Ovary (tissue), 9 donors: ENCODE data around the gene GNG12. TPM values are rescaled to one million over a fixed set of nuclear protein-coding genes. Genes with fewer than 3 reads are reported as not detected.

Experiments
- DNase-seq, 5 donors: peaks; one replicate each; pipeline ENCODE4 v3.0.0-alpha.2; 2019 to 2020
- H3K27ac ChIP-seq, 2 donors: fragments of 200-600 bp; one replicate each; pipeline versions ENCODE4 v1.5.1 to v1.8.0; 2019 to 2022
- H3K27me3 ChIP-seq: fragments of 200-600 bp; one replicate; pipeline ENCODE4 v1.8.0; 2022
- H3K36me3 ChIP-seq: fragments of 200-600 bp; sonication (generic); one replicate; pipeline ENCODE4 v1.5.1; 2019
- H3K4me1 ChIP-seq: one replicate; pipeline ENCODE4 v1.8.1; 2013; ENCODE audit warnings: mild to moderate bottlenecking, moderate library complexity; ENCODE audit not compliant: insufficient read depth
- H3K4me3 ChIP-seq: fragments of 200-600 bp; sonication (generic); one replicate; pipeline ENCODE4 v1.5.1; 2017
- H3K9me3 ChIP-seq, 2 donors: fragments of 200-600 bp in 1 of 2; sonication (generic) in 1 of 2; one replicate each; pipeline versions ENCODE4 v1.5.1 to v1.8.1; 2013 to 2019; ENCODE audit warnings: mild to moderate bottlenecking in 1 of 2, moderate library complexity in 1 of 2
- EP300 ChIP-seq: sonication (generic); formaldehyde crosslinking; IDR thresholded peaks from one replicate; pipeline ENCODE4 v1.6.1; 2017; ENCODE audit warnings: antibody characterized with exemption
- POLR2A ChIP-seq: fragments of 450-650 bp; IDR thresholded peaks from one replicate; pipeline ENCODE4 v1.6.1; 2017; ENCODE audit warnings: antibody characterized with exemption, mild to moderate bottlenecking, moderate library complexity
- WGBS, 3 donors: extraction: QIAGEN DNeasy Blood & Tissue Kit in 1 of 3; methylation state at CpG; one replicate each; pipeline versions ENCODE4 v1.1.5 to v1.1.7; 2013 to 2017; 5-methylcytosine and 5-hydroxymethylcytosine counted together
- intact Hi-C, 4 donors: fragments of 100-400 bp; cut with DNase I; formaldehyde crosslinking; loops; one replicate each; pipeline versions ENCODE4 v1.11.0 to v1.15.1; 2022 to 2023
- polyA plus RNA-seq, 2 donors: library from polyadenylated mRNA; stranded (reverse); fragments of 200-250 nt in 1 of 2; fragments of 350-450 nt in 1 of 2; fragmentation: Illumina TruSeq in 1 of 2; extraction: RNeasy Lipid Tissue Mini Kit (QIAGEN cat#74804) in 1 of 2; gene quantifications; one replicate each; pipeline ENCODE4 v1.2.3, GENCODE V29; 2013 to 2014
- total RNA-seq, 7 donors: library from RNA; depleted of rRNA in 2 of 7; stranded (reverse); fragments of >200 nt in 2 of 7; fragmentation: NEBNext Ultra II Directional in 3 of 7; extraction: Animal tissue kit (Norgen Biotek cat#: 25700) in 3 of 7; gene quantifications; one replicate each; pipeline versions ENCODE4 v1.1.0 to v1.2.4, GENCODE V29; 2016 to 2023
- TF ChIP-seq, protein P1 (sequence below), 3 donors: fragments of 450-650 bp in 2 of 3; fragments of 200-600 bp in 1 of 3; IDR thresholded peaks; one replicate each; pipeline versions ENCODE4 v1.5.1 to v1.8.0; 2016 to 2022; ENCODE audit warnings: antibody characterized with exemption in 3 of 3, mild to moderate bottlenecking in 1 of 3
- donor health status: DM: no; HTN: no; CAD: no; lungs with moderate emphysema.
- donor health status: DM: no; HTN: no; CAD: no.
- donor health status: Bipolar disorder and iron deficiency.
- donor health status: DM: yes; HTN: yes; CAD: no.
- donor health status: DM: no; HTN: no; CAD: no.
- donor health status: DM: yes; HTN: yes; CAD: no.

Gene GNG12
- total and polyA plus RNA-seq, 9 donors, result 41.0 to 121 (median 68.0) TPM

DNA sequence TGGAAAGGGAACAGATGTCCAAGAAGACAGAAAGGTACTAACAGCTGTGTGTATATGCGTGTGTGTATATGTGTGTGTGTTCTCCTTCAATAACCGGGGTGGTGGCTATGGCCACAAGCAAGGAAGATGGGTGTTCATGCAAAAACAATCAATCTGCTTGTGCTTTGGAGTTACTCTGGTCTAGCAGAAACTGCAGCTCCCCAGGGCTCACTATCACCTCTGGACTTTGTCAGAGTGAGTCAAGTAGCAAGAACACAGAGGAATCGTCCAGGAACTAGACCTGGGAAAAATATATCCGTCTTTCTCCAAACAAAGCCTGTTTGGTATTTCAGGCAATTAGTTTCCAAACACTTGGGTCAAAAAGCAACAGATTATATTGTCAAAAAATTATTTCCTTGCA is 68.6 kb downstream of the GNG12 start:
- Histone ChIP-seq H3K27ac (no peak overlapping the region), H3K4me1 (peaks cover 5% of the 10 kb centered on the region), H3K9me3 (no peaks in the 10 kb centered on the region), H3K36me3 (no peaks in the 10 kb centered on the region), H3K4me3 (no peak overlapping the region), H3K27me3 (no peaks in the 10 kb centered on the region)
- 66 to 76% (median 69%) methylated on average over 4 of the region's 4 CpGs for WGBS, 3 donors
- TF ChIP-seq POLR2A (no peak), EP300 (no peak)
- TF ChIP-seq, protein P1, sequence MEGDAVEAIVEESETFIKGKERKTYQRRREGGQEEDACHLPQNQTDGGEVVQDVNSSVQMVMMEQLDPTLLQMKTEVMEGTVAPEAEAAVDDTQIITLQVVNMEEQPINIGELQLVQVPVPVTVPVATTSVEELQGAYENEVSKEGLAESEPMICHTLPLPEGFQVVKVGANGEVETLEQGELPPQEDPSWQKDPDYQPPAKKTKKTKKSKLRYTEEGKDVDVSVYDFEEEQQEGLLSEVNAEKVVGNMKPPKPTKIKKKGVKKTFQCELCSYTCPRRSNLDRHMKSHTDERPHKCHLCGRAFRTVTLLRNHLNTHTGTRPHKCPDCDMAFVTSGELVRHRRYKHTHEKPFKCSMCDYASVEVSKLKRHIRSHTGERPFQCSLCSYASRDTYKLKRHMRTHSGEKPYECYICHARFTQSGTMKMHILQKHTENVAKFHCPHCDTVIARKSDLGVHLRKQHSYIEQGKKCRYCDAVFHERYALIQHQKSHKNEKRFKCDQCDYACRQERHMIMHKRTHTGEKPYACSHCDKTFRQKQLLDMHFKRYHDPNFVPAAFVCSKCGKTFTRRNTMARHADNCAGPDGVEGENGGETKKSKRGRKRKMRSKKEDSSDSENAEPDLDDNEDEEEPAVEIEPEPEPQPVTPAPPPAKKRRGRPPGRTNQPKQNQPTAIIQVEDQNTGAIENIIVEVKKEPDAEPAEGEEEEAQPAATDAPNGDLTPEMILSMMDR (IDR thresholded peaks at IDR 0.05), result no peak
- intact Hi-C loops, result loop anchor here in 3 of 4 donors (5.0 to 10.0 kb wide), 5 partner anchors 68 to 573 kb away; partner anchors contain the start of gene GNG12 (in 1 of the 3)
- DNase-seq, result no peak

DNA sequence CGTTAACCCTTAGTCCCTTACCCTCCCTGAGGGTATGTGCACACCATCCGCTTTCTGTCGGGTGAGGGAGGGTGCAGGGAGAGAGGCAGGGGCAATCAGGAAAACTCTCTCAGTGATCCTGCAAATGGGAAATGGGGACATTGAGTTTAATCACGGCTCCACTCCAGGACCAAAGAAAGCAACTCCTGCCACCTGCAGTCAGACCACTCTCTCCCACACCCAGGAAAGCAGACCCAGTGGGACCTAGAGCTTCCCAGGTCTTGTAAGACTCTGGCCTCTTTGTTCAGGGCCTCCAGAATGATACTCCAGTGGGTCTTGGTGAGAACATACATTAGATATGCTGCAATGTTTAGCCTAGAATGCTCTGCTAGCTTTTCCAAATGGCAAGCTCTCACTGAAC is 71.5 kb downstream of the GNG12 start:
- Histone ChIP-seq H3K4me1 (peaks cover 6% of the 10 kb centered on the region), H3K27ac (no peak overlapping the region), H3K27me3 (no peaks in the 10 kb centered on the region), H3K36me3 (no peaks in the 10 kb centered on the region), H3K9me3 (no peaks in the 10 kb centered on the region), H3K4me3 (no peak overlapping the region)
- DNase-seq, result no peak
- 84 to 87% (median 84%) methylated on average over 4 of the region's 4 CpGs for WGBS, 3 donors
- intact Hi-C loops, result loop anchor here (2.0 to 10.0 kb wide), 2 partner anchors 229 to 353 kb away; no protein-coding TSS in a partner anchor
- TF ChIP-seq POLR2A (no peak), EP300 (no peak)
- TF ChIP-seq, protein P1 (IDR thresholded peaks at IDR 0.05), result no peak

DNA sequence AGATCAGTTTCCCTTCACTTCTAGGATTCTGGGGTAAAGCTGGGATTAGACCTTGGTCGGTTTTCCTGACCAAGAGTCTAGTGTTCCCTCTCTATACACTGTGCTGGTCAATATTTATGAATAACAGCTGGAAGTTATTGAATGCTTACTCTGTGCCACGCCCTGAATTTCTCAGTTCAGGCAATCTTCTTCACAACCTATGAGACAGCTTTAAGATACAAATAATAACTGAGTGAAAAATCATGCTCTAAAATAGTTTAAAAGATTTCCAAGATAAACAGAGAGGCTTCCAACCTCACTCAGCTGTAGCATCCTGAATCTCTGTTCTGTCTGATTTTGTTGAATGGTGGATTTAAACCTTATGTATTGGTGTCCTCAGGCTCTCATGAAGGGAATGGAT is 72.2 kb downstream of the GNG12 start:
- Histone ChIP-seq H3K36me3 (no peaks in the 10 kb centered on the region), H3K9me3 (no peaks in the 10 kb centered on the region), H3K27ac (no peak overlapping the region), H3K27me3 (no peaks in the 10 kb centered on the region), H3K4me1 (peaks cover 7% of the 10 kb centered on the region), H3K4me3 (no peak overlapping the region)
- 74 to 84% (median 83%) methylated on average over 2 of the region's 2 CpGs for WGBS, 3 donors
- intact Hi-C loops, result loop anchor here (2.0 to 10.0 kb wide), 2 partner anchors 228 to 354 kb away; no protein-coding TSS in a partner anchor
- DNase-seq, result no peak
- TF ChIP-seq POLR2A (no peak), EP300 (no peak)
- TF ChIP-seq, protein P1 (IDR thresholded peaks at IDR 0.05), result no peak

DNA sequence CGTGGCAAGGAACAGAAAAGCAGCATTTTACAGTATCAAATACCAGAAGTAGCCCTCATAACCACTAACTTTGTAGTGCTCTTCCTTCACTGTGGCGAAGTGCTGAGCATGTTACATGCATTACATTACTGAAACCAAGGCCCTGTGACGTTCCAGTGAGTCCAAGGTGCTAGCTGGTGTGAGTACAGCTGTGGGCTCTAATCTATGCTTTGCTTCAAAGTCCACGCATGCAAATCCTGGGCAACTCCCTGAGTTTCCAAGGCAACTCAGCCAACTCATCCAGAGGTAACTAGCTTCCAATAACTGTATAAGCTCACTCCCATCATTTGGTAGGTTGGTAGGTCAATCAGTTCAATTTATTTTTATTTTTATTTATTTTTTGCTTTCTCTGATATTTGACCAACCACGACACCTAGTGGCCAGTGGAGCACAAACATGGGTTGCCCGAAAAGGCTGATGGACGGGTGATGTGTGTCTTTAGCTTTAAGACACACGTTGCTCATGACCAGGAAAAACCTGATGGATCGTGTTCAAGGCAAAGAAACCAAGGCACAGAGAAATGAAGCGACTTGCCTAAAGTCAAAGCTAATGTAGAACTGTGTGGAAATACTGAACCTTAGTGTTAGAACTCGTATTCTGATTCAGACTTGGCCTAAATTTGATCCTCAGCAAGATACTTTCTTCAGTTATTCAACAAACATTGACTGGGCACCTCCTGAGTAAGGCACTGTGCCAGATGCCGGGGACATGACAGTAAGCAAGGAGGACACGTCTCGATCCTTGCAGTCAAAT is 73.0 kb downstream of the GNG12 start:
- no peaks in the 10 kb centered on the region for H3K27me3 ChIP-seq
- intact Hi-C loops, result loop anchor here (2.0 to 10.0 kb wide), 2 partner anchors 227 to 355 kb away; no protein-coding TSS in a partner anchor
- no peak overlapping the region for H3K27ac ChIP-seq
- 33 to 38% (median 34%) methylated on average over 14 of the region's 14 CpGs for WGBS, 3 donors
- peaks cover 7% of the 10 kb centered on the region for H3K4me1 ChIP-seq
- no peaks in the 10 kb centered on the region for H3K36me3 ChIP-seq
- DNase-seq, result peak; percentile 37 to 66 (median 63)
- no peak for TF ChIP-seq EP300
- TF ChIP-seq, protein P1 (IDR thresholded peaks at IDR 0.05), result peak; percentile 52 to 84 (median 79)
- no peak for TF ChIP-seq POLR2A
- H3K9me3 ChIP-seq, result no peaks in the 10 kb centered on the region
- no peak overlapping the region for H3K4me3 ChIP-seq
